HG02885 (cell line): Measurements from ENCODE around the gene HLA-DRB1.
"Not testable (repeated sequence)": the region's sequence is repeated elsewhere in the genome, so short reads cannot be mapped to it uniquely, and the experiment has no call there.

Experiments
- ATAC-seq: cut with Tn5 transposase; IDR thresholded peaks from one replicate; pipeline ENCODE4 v1.9.1; 2021; ENCODE audit warnings: mild to moderate bottlenecking; ENCODE audit not compliant: unreplicated experiment, poor library complexity

HLA-DRB1 gene

GRCh38 chr6:32589596-32590449, at the start of gene HLA-DRB1:
TSS of gene HLA-DRB1 (minus strand) at chr6:32589848. CDS start at chr6:32589742, 106 bp downstream.
- ATAC-seq, result peak; percentile 98

DNA sequence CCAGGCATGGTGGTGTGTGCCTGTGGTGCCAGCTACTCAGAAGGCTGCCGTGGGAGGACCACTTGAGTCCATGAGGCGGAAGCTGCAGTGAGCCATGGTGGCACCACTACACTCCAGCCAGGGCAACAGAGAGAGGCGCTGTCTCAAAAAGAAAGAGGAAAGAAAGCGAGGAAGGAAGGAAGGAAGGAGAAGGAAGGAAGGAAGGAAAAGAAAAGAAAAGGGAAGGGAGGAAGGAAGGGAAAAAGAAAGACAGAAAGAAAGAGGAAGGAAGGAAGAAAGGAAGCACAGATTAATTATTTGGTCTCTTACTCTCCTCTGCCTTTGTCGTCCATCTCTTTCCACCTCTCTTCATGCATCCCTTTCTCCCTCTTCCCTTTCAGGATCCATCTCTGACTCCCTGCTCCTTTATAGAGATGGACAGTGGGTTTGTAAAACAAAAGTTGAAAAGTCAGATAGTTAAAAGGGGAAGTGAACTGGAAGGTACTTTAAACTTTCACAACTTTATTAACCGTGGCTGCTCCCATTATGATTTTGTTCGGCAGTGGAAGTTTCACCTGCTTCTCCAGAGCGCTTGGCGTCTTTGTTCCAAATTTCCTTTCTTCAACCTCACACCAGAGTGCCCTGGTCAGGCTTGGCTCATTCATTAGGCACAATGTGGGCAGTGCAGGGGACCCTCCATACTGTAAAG, 49.0 kb upstream of the HLA-DRB1 start:
- no peak for ATAC-seq

GRCh38 chr6:32637883-32638282, 48.2 kb upstream of the HLA-DRB1 start:
- ATAC-seq, result no peak

- peak; percentile 80 for ATAC-seq
Observed at GRCh38 chr6:32637219-32637880, 47.7 kb upstream of the HLA-DRB1 start, which contains the start of gene HLA-DQA1. TSS of gene HLA-DQA1 (plus strand) at chr6:32637406. CDS start at chr6:32637459, 53 bp downstream.

DNA sequence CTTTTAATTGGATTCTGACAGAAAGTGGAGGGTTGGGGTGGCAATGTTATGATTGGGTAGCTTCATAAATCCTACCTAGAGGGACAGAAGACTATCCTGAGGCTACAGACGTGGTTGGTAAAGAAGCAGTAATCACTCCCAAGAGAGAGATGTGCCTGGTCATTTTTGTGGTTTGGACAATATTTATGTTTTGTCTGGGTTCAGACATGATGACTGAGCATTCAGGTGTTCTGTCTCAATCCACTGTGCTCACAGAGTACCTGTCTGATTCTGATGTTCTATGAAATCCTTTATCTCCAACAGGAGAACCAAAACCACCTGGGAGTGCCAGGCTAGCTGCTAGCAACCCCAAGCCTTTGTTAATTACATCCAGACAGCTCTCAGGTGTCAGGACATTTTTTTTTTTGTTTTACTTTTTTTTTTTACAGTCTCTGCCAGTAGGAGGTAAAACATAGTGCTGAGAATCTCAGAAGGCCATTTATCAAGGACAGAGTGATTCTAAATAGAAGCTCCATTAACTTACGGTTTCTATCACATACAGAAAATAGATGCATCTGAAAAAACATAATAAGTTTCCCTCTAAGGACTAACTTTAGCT, 46.0 kb upstream of the HLA-DRB1 start:
- no peak for ATAC-seq

DNA sequence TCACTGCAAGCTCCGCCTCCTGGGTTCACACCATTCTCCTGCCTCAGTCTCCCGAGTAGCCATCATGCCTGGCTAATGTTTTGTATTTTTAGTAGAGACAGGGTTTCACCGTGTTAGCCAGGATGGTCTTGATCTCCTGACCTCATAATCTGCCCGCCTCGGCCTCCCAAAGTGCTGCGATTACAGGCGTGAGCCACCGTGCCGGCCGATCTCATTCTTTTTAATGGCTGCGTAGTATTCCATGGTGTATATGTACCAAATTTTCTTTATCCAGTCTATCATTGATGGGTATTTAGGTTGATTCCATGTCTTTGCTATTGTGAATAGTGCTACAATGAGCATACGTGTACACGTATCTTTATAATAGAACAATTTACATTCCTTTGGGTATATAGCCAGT, 40.1 kb upstream of the HLA-DRB1 start:
- not testable (repeated sequence) for ATAC-seq

- ATAC-seq, result peak; percentile 54
Observed at GRCh38 chr6:32627831-32628230, 38.2 kb upstream of the HLA-DRB1 start.

- no peak for ATAC-seq
Observed at GRCh38 chr6:32627249-32627648, 37.6 kb upstream of the HLA-DRB1 start.

DNA sequence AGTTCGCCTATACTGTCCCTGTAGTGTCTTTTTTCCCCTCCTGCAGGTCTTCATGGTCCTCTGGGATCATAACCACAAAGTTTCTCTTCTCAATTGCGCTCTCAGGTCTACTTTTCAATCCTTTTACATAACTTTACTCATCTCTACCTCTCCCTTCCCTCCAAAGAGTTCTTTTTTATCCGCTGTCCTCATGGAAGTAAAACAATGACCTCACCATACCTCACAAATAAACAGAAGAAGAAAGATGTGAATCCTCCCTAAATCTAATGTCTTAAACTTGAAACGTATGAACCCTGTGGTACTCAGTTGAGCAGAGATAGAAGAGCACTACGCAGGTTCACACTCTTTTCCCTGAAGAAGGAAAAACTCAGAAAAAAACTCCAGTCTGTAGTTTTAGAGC, 35.5 kb upstream of the HLA-DRB1 start:
- ATAC-seq, result no peak

- ATAC-seq, result no peak
Observed at GRCh38 chr6:32624565-32624964, 34.9 kb upstream of the HLA-DRB1 start.

DNA sequence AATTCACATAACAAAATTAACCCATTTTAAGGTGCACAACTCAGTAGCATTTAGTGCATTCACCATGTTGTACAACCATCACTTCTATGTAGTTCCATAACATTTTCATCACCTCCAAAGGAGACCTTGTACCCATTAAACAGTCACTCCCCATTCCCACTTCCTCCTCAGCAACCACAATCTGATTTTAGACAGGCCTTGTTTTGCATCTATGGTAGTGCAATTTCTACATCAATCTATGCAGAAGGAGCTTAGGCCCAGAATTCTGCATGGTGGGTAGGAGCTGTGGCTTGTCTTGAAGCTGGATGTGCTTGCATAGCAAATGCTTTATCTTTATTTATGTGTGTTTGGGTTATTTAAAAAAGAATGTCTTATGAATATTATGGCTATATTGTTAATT, 34.0 kb upstream of the HLA-DRB1 start:
- no peak for ATAC-seq

GRCh38 chr6:32622545-32623401, 33.1 kb upstream of the HLA-DRB1 start:
- peak; percentile 70 for ATAC-seq

DNA sequence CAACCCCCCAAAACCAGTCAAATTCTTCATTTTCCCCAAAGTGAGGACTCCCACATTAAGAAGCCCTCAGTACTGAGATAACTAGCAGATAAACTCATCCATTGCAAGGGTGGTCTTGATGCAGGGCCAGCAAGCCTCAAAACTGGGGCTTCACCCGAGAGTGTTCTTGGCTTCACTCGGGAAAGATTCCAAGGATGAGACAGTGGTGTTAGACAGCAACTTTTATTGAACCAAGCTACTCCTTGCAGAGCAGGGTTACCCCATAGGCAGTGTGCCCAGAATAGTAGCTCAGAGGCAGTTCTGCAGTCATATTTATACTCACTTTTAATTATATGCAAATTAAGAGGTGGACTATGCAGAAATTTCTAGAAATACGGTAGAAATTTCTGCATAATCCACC, 31.7 kb upstream of the HLA-DRB1 start:
- ATAC-seq, result no peak

DNA sequence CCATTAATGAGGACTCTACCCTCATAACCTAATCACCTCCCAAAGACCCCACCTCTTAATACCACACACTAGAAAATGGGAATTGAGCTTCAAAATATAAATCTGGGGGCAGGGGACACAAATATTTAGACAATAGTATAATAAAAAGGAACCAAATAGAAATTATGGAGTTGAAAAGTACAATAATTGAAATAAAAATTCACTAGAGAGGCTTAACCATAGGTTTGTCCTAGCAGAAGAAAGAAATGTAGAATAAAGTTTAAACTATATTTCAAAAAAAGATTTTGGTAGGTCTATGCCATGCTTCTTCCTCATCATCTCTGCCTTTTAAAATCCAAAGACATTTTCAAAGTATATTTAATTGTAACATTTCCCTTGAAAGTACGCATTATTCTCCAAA, 28.1 kb upstream of the HLA-DRB1 start:
- no peak for ATAC-seq

- ATAC-seq, result no peak
Observed at GRCh38 chr6:32615885-32616532, 26.4 kb upstream of the HLA-DRB1 start.

DNA sequence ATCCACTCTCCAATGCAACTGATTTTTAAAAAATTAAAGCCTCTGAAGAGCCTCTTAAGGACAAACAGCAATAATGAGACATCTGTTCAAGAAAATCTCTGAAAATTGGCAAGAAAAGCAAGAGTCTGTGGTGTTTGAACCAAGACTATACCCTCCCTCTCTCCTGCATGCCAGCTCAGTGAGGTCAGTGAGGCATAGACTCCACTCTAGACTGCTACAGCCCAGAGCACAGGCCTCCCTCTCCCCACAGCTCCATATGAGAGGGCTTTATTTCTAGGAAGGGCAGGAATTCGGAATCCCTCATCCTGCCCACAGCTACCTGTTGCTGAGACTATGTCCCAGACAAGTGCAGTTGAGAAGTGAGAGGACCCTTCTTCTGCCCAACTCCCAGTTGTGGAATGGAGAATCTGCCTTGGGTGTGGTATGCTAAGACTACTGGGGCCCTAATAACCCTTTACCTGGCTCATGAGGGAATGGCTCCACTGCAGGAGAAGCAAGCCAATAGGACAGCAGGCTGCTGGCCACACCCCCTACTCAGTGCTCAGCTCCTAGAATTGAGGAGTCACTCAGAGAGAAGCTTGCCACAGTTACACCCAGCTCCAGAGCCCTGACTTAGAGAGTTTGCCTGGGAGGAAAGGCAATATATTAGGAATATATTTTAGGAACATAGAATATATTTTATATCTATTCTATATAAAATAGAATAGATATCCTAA, 24.9 kb upstream of the HLA-DRB1 start:
- ATAC-seq, result no peak

DNA sequence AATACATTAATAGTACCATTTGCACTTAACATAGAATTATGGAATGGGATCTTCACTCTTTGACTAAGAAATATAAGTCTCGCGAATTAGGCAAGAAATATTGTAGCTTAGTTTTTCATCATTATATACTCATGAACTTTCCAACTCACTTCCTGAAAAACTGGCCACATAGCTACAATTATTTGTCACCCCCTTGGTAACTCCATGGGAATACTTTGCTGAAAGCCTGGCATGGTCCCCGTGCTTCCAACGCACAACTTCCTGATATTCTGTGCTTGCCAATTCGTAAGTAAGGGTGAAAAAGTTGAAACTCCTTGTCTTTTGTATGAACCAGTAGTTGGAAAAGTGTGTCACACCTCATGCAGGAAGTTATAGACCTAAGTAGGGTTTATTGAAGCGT, 23.8 kb upstream of the HLA-DRB1 start:
- ATAC-seq, result no peak

GRCh38 chr6:32610682-32611296, 21.1 kb upstream of the HLA-DRB1 start:
- ATAC-seq, result no peak
